ENCODE data around the gene RPS26.

Gene RPS26

DNA sequence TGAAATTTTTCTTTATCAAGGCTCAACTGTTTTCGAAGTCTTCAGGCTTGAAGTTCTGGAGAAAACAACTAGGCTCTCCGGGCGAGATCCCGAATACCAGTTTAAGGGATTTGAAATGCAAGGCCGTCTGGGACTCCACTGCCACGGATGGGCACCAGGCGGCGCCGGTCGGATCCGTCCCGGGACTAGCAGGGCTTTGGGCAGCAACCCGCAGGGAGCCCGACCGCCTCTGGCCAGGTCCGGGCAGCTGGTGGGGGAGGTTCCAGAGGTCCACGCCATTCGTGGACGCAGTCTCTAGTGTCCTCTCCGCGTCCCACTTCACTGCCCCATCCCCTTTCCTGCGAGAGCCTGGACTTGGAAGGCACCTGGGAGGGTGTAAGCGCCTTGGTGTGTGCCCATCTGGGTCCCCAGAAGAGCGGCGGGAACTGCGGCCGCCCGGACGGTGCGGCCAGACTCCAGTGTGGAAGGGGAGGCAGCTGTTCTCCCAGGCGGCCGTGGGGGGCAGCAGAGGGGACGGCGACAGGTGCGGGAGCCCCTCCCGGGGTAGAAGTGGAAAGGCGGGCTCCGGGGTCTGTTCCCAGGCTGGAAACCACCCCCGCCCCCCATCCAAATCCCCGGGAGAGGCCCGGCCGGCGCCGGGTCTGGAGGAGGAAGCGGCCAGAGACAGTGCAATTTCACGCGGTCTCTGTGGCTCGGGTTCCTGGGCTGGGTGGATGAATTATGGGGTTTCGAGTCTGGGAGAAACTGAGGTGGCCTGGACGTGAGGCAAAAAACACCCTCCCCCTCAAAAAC is 37.4 kb downstream of the RPS26 start:
- peak; percentile 35 for DNase-seq

DNA sequence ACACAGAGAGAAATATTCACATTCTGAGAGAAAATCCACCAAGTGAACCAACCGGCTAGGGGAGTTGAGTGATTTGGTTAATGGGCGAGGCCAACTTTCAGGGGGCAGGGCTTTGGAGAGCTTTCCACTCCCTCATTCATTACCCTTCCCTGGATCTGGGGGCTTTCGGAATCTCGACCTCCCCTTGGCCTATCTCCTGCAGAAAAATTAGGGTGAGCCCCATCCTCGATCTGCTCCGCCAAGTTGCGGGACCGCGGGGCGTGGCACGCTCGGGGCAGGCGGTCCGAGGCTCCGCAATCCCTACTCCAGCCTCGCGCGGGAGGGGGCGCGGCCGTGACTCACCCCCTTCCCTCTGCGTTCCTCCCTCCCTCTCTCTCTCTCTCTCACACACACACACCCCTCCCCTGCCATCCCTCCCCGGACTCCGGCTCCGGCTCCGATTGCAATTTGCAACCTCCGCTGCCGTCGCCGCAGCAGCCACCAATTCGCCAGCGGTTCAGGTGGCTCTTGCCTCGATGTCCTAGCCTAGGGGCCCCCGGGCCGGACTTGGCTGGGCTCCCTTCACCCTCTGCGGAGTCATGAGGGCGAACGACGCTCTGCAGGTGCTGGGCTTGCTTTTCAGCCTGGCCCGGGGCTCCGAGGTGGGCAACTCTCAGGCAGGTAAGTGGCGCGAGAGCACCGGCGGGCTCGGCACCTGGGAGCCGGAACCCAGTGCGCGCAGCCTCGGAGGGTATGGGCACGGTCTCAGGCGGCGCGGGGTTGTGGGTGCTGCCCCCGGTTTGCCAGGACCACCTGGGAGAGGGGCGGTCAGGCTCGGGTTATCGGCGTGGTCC is 38.2 kb downstream of the RPS26 start, which contains the start of gene ERBB3:
Gene ERBB3, plus strand, starts transcription at position 443 of the 833 bp plus-strand sequence. Its CDS starts 136 bp downstream, at position 579.
- peak; percentile 65 for DNase-seq

DNA sequence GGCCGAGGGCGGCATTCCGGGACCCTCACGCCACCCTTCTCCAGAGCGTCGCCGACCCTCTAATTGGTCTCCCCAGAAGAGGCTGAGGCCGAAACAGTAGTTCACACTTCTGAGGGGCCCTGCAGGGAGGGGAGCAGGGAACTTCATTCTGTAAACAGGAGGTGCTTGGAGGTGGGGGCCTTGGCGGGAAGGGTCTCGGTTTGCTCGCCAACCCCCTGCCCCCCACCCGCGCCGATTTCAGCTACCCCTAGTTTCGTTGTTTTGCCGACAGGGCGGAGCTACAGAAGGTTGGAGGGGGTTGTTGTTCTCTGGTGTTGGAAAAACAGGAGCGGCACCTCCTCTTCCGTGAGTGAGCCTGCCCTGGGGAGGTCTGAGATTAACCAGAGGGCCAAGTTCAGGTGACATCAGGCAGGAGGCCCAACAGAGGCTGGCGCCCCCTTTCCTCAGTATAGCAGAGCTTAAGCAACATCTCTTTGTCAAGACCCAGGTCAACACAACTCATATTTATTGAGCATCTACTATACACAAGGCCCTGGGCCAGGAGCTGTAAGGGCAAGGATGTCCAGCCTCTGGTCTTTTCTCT is 38.9 kb downstream of the RPS26 start:
- no peak for DNase-seq

DNA sequence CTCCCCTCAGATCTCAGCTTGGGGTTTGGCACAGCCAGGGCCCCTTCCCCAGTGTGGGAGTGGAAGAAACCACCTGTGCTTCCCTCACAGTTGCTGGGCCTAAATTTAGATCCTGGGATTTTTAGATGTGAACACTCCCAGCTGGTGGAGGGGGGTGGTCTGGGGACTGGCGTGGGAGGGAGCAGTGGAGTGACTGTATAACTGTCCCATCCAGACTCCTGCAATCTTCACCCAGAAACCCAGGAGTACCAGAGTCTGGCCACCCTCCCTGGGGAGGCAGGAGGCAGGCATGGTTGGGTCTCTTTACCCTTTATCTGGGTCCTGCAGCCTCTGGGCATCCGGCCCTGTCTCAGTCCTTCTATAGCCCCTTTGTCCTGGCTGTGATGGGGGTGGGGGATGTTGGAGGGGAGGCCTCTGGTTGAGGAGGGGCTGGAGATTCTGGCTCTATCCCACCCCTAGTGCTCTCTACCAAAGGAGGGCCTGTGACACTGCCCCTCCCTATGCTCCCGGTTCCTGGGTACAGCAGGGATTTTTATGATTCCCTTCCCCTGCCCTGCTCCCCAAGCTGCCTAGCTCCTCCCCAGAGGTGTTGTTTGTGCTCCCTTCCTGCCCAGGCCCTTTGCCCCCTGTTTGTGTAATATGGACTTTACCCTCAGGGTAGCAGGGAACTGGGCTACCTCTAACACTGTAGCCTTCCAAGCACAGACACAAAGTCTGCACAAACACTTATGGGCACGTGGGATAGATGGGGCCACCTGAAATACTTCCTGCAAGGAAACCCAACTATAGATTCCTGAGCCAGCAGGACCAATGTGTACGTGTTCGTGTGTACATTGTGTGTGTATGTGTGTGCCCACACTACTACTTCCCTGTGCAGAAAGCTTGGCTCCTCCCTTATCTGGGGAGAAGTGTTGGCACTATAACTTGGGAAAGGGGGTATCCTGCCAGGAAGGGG is 40.0 kb downstream of the RPS26 start:
- DNase-seq = no peak

DNA sequence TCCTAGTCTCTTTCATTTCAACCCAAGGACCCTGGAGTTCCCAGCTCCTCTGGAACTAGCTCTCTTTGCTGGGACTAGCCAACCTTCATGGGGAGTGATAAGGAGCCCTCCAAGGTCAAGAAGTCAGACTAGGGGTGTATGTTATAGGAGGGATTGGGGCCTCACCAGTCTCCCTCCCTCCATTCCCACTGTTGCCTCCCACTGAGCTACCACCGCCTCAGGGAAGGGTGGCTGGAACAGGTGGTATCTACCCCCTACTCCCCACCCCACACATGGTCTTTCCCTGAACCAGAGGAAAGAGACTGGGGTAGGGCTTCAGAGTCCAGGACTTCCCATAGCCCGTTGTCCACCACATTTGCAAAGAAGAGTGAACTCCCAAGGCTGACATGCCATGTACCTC is 40.7 kb downstream of the RPS26 start:
- DNase-seq = no peak

DNA sequence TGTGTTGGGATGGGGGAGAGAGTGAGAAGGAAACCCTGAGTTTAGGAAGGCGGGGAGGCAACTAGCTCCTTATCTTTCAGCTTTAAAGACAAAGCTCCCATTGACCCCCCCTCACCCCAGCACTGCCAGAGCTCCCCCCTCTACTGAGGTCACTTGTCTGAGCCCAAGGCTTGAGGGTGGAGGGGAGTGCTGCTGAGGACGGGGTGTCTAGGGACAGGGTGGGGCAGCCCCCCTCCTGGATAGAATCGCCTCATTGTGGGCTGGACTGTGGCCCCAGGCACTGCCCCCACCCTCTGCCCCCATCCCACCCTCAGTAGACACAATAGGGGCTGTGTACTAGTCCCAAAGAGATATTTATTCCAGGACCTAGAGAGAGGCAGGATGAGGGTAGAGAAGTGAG is 41.2 kb downstream of the RPS26 start:
- DNase-seq = no peak

DNA sequence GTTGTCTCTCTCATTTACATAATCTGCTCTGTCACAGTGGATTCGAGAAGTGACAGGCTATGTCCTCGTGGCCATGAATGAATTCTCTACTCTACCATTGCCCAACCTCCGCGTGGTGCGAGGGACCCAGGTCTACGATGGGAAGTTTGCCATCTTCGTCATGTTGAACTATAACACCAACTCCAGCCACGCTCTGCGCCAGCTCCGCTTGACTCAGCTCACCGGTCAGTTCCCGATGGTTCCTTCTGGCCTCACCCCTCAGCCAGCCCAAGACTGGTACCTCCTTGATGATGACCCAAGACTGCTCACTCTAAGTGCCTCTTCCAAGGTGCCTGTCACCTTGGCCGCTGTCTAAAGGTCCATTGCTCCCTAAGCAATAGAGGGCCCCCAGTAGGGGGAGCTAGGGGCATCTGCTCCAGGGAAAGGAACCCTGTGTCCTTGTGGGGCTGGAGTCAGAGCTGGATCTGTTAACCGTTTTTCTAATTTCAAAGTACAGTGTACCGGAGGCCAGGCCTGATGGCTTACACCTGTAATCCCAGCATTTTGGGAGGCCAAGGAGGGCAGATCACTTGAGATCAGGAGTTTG is 43.3 kb downstream of the RPS26 start:
- peak; percentile 44 for DNase-seq

DNA sequence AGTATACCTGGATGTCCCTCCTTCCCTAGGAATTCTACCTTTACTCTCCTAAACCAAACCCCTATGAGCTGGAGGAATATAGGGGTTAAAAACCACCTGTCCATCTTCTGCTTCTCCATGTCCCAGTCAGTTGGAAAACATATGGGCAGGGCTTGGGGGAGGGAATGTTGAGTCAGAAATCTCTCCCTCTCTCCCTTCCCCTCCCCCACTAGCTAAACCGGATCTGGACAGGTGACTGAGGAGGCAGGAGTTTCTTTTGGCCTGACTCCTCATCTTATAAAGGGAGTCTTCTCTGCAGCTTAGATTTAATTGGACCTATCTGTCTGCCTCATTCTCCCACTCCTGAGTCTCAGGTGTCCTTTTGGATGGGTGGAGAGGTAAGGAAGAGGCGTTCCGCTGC is 44.4 kb downstream of the RPS26 start:
- DNase-seq = no peak

DNA sequence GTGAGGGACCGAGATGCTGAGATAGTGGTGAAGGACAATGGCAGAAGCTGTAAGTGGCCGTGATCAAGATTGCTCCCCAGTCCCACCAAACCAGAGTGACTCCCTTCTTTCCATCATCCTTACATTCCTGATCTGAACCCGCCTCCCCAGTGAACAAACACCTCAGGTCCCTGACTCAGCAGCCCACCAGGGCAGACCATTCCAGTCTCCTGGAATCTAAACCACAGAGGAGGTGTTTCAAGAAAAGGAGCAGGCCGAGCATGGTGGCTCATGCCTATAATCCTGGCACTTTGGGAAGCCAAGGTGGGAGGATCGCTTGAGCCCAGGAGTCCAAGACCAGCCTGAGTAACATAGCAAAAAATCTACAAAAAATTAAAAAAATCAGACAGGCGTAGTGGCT is 44.9 kb downstream of the RPS26 start:
- DNase-seq = no peak

DNA sequence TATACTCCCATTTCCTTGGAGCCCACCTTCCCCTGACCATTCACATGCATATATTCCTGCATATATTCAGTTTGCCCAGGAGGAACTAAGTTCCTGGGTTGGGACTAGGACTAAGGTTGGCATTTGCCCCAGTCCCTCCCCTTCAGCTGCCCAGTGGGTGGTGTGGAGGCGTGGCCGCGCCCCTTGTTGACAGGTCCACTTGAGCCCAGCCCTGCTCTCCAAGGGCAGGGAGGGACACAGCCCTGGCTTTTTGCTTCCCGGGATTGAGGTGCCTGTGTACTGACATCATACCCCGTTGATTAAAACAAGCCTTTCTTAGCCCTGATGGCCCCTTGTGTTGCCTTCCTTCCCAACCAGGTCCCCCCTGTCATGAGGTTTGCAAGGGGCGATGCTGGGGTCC is 45.5 kb downstream of the RPS26 start:
- no peak for DNase-seq
